AG04450 (cell line): ENCODE measurements around the gene TOB2. TPM values are rescaled to one million over a fixed set of nuclear protein-coding genes. Genes with fewer than 3 reads are reported as not detected.

Source experiments
- CTCF ChIA-PET: fragments of 300-600, 350-600 bp; formaldehyde crosslinking; extraction: SDS; loops from one replicate; lab custom pipeline; 2022; ENCODE audit warnings: antibody characterized with exemption, inconsistent platforms; lab: Charles Lee
- POLR2A ChIA-PET: fragments of 350-600 bp; formaldehyde crosslinking; extraction: SDS; loops from one replicate; lab custom pipeline; 2021; ENCODE audit warnings: antibody characterized with exemption, inconsistent platforms; lab: Yijun Ruan, JAX
- DNase-seq: peaks from one replicate; pipeline ENCODE4 v3.0.0-alpha.2; 2011; ENCODE audit warnings: low read depth, low spot score
- H3K27ac ChIP-seq: one replicate; pipeline ENCODE4 v1.5.1; 2012; ENCODE audit warnings: low read depth, low read length, control low read depth
- H3K27me3 ChIP-seq: one replicate; pipeline ENCODE4 v1.6.0; 2012; ENCODE audit warnings: low read length; ENCODE audit not compliant: control insufficient read depth, insufficient read depth
- H3K4me3 ChIP-seq: 2 replicates; pipeline ENCODE4 v1.5.1; 2011; ENCODE audit warnings: mild to moderate bottlenecking, low read depth, low read length, control low read depth
- H3K9me3 ChIP-seq: 2 replicates; pipeline ENCODE4 v1.5.1; 2012; ENCODE audit warnings: low read length; ENCODE audit not compliant: control insufficient read depth, insufficient read depth
- polyA plus RNA-seq: library from polyadenylated mRNA; depleted of rRNA; stranded (reverse); fragments of >200 nt; gene quantifications from 2 replicates; pipeline ENCODE4 v1.2.3, GENCODE V29; 2011
- TF ChIP-seq, protein P1 (sequence below): IDR thresholded peaks from 2 replicates; pipeline ENCODE4 v1.5.1; 2011; ENCODE audit warnings: low read depth, low read length, control low read depth, inconsistent platforms

The TOB2 gene
- polyA plus RNA-seq, 1 experiment, result 25.9 TPM

DNA sequence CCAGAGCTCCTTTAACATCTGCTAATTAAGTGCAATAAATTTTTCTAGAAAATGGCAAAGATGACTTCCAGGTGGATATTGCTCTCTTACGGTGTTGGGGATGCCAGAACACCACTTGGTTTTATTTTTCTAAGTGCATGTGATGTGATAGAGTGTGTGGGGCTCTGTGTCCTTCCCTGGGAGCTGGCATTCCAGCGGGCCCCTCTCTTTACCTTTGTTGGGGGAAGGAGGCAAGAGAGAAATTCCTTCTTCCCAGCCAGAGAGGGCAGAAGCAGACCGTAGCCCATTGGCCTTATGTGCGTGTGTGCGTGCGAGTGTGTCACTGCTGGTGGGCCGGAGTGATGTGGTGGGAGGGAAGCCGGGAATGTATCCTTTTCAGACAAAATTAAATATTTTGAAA lies 47.7 kb downstream of the TOB2 start:
- CTCF ChIA-PET, result no interaction called here

DNA sequence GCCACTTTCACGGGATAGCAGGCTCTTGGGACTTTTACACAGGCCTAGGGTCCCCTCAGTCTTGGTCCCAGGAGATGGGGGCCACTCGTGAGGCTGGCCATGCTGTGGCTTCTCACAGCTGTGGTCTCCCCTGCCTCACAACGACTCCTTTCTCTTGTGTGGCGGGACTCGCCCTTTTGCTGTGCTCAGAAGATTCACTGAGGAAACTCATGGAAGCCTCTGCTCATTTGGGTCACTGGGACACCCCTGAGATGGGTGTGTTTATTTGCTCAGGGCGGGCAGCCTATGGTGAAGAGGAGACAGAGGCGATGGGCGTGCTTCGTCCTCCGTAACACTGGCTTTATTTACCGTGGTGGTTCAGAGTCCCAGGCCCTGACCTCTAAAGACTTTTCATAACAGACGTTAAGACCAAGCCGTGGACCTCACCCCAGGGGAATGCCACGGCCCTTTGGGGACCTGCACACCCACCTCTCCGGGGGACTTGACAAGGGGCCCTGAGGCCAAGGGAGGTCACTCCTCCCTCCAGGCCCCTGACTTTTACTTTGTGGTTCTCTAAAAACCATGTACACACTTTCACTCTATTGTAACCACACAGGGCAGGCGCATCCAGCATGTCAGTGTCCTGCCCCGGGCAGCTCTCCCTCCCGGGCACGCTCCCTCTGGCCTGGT lies 49.3 kb downstream of the TOB2 start:
- TF ChIP-seq, protein P1, sequence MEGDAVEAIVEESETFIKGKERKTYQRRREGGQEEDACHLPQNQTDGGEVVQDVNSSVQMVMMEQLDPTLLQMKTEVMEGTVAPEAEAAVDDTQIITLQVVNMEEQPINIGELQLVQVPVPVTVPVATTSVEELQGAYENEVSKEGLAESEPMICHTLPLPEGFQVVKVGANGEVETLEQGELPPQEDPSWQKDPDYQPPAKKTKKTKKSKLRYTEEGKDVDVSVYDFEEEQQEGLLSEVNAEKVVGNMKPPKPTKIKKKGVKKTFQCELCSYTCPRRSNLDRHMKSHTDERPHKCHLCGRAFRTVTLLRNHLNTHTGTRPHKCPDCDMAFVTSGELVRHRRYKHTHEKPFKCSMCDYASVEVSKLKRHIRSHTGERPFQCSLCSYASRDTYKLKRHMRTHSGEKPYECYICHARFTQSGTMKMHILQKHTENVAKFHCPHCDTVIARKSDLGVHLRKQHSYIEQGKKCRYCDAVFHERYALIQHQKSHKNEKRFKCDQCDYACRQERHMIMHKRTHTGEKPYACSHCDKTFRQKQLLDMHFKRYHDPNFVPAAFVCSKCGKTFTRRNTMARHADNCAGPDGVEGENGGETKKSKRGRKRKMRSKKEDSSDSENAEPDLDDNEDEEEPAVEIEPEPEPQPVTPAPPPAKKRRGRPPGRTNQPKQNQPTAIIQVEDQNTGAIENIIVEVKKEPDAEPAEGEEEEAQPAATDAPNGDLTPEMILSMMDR, result no peak
- CTCF ChIA-PET, result no interaction called here

More for the DNA sequence above, 47.7 kb downstream of the TOB2 start:
- no peak overlapping the region for H3K27ac ChIP-seq
- H3K4me3 ChIP-seq, result no peak overlapping the region
- DNase-seq, result no peak
- POLR2A ChIA-PET, result no interaction called here
- no peaks in the 10 kb centered on the region for H3K9me3 ChIP-seq
- H3K27me3 ChIP-seq, result no peaks in the 10 kb centered on the region
- TF ChIP-seq, protein P1, result no peak

DNA sequence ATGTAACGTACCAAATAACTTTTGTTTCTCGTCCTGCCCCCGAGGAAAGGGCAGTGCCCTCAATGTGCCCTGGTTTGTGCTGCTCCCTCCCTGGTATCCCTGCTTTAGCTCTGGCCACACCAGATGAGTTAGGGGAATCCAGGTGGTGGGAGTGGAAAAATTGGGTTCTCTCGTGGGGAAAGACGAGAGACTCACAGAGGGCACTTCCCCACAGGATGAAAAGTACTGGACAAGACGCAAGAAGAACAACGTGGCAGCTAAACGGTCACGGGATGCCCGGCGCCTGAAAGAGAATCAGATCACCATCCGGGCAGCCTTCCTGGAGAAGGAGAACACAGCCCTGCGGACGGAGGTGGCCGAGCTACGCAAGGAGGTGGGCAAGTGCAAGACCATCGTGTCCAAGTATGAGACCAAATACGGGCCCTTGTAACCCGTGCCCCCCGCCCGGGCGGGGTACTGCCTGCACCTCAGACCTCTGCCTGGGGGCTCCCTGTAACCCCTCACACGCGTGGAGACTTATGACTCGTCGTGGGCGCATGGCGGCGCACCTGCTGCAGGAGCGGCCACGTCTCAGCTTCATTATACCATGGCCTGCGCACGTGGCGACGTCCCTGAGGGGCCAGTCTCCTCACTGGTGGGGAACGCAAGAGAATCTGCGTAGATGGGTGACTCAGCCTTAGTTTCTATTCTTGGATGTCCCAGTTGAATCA lies 50.9 kb downstream of the TOB2 start:
- TF ChIP-seq, protein P1, result no peak
- H3K27ac ChIP-seq, result no peak overlapping the region
- no peaks in the 10 kb centered on the region for H3K27me3 ChIP-seq
- H3K9me3 ChIP-seq, result no peaks in the 10 kb centered on the region
- ChIA-PET POLR2A (interaction anchor here (1.1 kb wide), 1 partner anchor 14 kb away, joined by 3 read pairs; the partner anchor contains the start of gene TEF), CTCF (no interaction called here)
- no peak overlapping the region for H3K4me3 ChIP-seq
- no peak for DNase-seq

More for the DNA sequence above, 49.3 kb downstream of the TOB2 start:
- DNase-seq, result no peak
- POLR2A ChIA-PET, result interaction anchor here (0.8 kb wide), 1 partner anchor 161 kb away, joined by 3 read pairs; no protein-coding TSS in a partner anchor
- H3K4me3 ChIP-seq, result no peak overlapping the region
- H3K27me3 ChIP-seq, result no peaks in the 10 kb centered on the region
- no peaks in the 10 kb centered on the region for H3K9me3 ChIP-seq
- H3K27ac ChIP-seq, result no peak overlapping the region

DNA sequence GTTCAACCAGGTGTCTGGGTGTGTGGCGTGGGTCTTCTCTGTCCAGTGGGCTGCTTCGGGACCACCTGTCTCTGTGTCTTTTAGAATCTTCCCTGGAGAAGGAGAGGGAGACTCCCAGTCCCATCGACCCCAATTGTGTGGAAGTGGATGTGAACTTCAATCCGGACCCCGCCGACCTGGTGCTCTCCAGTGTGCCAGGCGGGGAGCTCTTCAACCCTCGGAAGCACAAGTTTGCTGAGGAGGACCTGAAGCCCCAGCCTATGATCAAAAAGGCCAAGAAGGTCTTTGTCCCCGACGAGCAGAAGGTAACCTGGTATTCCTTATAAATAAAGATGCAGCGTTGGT lies 52.6 kb downstream of the TOB2 start:
- TF ChIP-seq, protein P1, result no peak

DNA sequence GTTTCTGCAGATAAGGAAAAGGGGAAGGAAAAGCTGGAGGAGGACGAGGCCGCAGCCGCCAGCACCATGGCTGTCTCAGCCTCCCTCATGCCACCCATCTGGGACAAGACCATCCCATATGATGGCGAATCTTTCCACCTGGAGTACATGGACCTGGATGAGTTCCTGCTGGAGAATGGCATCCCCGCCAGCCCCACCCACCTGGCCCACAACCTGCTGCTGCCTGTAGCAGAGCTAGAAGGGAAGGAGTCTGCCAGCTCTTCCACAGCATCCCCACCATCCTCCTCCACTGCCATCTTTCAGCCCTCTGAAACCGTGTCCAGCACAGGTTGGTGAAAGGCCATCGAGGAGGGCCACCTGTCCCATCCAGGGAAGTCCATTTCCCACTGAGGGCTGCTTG lies 59.3 kb downstream of the TOB2 start:
- POLR2A ChIA-PET, result no interaction called here
- CTCF ChIA-PET, result no interaction called here
- Histone ChIP-seq H3K9me3 (no peaks in the 10 kb centered on the region), H3K27ac (no peak overlapping the region), H3K4me3 (no peak overlapping the region), H3K27me3 (no peaks in the 10 kb centered on the region)
- DNase-seq, result no peak
- TF ChIP-seq, protein P1, result no peak

More for the DNA sequence above, 52.6 kb downstream of the TOB2 start:
- no peaks in the 10 kb centered on the region for H3K27me3 ChIP-seq
- DNase-seq, result no peak
- no peak overlapping the region for H3K4me3 ChIP-seq
- CTCF ChIA-PET, result interaction anchor here (1.4 kb wide), 1 partner anchor 8 kb away, joined by 3 read pairs; no protein-coding TSS in a partner anchor
- POLR2A ChIA-PET, result no interaction called here
- no peaks in the 10 kb centered on the region for H3K9me3 ChIP-seq
- no peak overlapping the region for H3K27ac ChIP-seq
